A549 (cell line): ENCODE data around the gene PLD6. TPM values are rescaled to one million over a fixed set of nuclear protein-coding genes. Genes with fewer than 3 reads are reported as not detected.

Source experiments
- ATAC-seq, 2 experiments: fragments of 200-7000 bp in 1 of 2; fragments of >200 bp in 1 of 2; cut with Nextera tagmentation in 1 of 2; cut with Tn5 transposase in 1 of 2; 3 replicates each; pipeline versions ENCODE4 v1.8.0 to v1.9.1; 2018 to 2020; ENCODE audit warnings: mild to moderate bottlenecking in 1 of 2, moderate library complexity in 1 of 2
- CTCF ChIA-PET: fragments of 300-600 bp; sonication (Branson Sonifier 250); formaldehyde crosslinking; extraction: SDS; loops from one replicate; lab custom pipeline; 2021; ENCODE audit warnings: antibody characterized with exemption, inconsistent platforms; lab: Yijun Ruan, JAX
- POLR2A ChIA-PET: fragments of 350-600 bp; formaldehyde crosslinking; extraction: SDS; loops from one replicate; lab custom pipeline; 2021; ENCODE audit warnings: antibody characterized with exemption, inconsistent platforms; lab: Yijun Ruan, JAX
- DNase-seq, 2 experiments: peaks; one replicate each; pipeline versions ENCODE4 v3.0.0 to v3.0.0-alpha.2; 2011 to 2016; ENCODE audit warnings: low read depth in 1 of 2, low spot score in 1 of 2
- FAIRE-seq: peaks from 2 replicates; lab custom pipeline; 2011; peaks lifted over from hg19 to GRCh38; lab: Jason Lieb, UNC
- H3K27ac ChIP-seq, 2 experiments: fragments of >200 bp; sonication (Bioruptor Twin); formaldehyde crosslinking; 3 replicates each; pipeline ENCODE4 v1.5.1; 2016 to 2017
- H3K4me1 ChIP-seq: fragments of >200 bp; sonication (Bioruptor Twin); formaldehyde crosslinking; 3 replicates; pipeline ENCODE4 v1.6.1; 2016
- H3K4me2 ChIP-seq: fragments of >200 bp; sonication (Bioruptor Twin); formaldehyde crosslinking; 3 replicates; pipeline ENCODE4 v1.6.1; 2016
- H3K4me3 ChIP-seq: fragments of >200 bp; sonication (Bioruptor Twin); formaldehyde crosslinking; 3 replicates; pipeline ENCODE4 v1.5.1; 2016
- H3K9me3 ChIP-seq: fragments of >200 bp; sonication (Bioruptor Twin); formaldehyde crosslinking; 3 replicates; pipeline ENCODE4 v1.6.1; 2016
- CBX2 ChIP-seq: fragments of 200-600 bp; sonication (generic); IDR thresholded peaks from 2 replicates; pipeline ENCODE4 v1.6.1; 2016; ENCODE audit warnings: low read depth, mild to moderate bottlenecking, borderline replicate concordance
- CEBPB ChIP-seq, 2 experiments: fragments of >200 bp in 1 of 2; sonication (Bioruptor Twin) in 1 of 2; formaldehyde crosslinking in 1 of 2; IDR thresholded peaks; 2 replicates each; pipeline ENCODE4 v1.6.1; 2012 to 2016
- ELK1 ChIP-seq: fragments of 150-350 bp; IDR thresholded peaks from 2 replicates; pipeline ENCODE4 v1.6.1; 2014; ENCODE audit warnings: low read depth, mild to moderate bottlenecking, low read length
- EP300 ChIP-seq, 2 experiments: fragments of >200 bp; sonication (Bioruptor Twin); formaldehyde crosslinking; IDR thresholded peaks; 2 replicates in 1 of 2; 3 replicates in 1 of 2; pipeline ENCODE4 v1.6.1; 2016 to 2017
- ESRRA ChIP-seq: fragments of 150-350 bp; IDR thresholded peaks from 2 replicates; pipeline ENCODE4 v1.6.1; 2014; ENCODE audit warnings: mild to moderate bottlenecking, low read length, borderline replicate concordance
- FOSB ChIP-seq: fragments of 250-450 bp; sonication (Bioruptor Pico); IDR thresholded peaks from 2 replicates; pipeline ENCODE4 v1.5.0; 2020; ENCODE audit warnings: mild to moderate bottlenecking, moderate library complexity
- FOSL2 ChIP-seq, 2 experiments: fragments of 450-650 bp in 1 of 2; fragments of >200 bp in 1 of 2; sonication (Bioruptor Twin) in 1 of 2; formaldehyde crosslinking; IDR thresholded peaks; 2 replicates each; pipeline versions ENCODE4 v1.5.0 to v1.6.1; 2016 to 2020; ENCODE audit warnings: mild to moderate bottlenecking in 1 of 2, moderate library complexity in 1 of 2
- FOXS1 ChIP-seq: fragments of 250-450 bp; sonication (Bioruptor Pico); IDR thresholded peaks from 2 replicates; pipeline ENCODE4 v1.5.0; 2020; ENCODE audit warnings: mild to moderate bottlenecking, moderate library complexity
- GATA3 ChIP-seq: IDR thresholded peaks from 2 replicates; pipeline ENCODE4 v1.6.1; 2012; ENCODE audit warnings: borderline replicate concordance
- HDAC2 ChIP-seq: fragments of 200-600 bp; sonication (generic); IDR thresholded peaks from 2 replicates; pipeline ENCODE4 v1.6.1; 2016
- HMGXB4 ChIP-seq: fragments of 250-450 bp; sonication (Bioruptor Pico); IDR thresholded peaks from 2 replicates; pipeline ENCODE4 v1.5.0; 2021; ENCODE audit warnings: mild to moderate bottlenecking, moderate library complexity, borderline replicate concordance
- HOXB13 ChIP-seq: fragments of 250-450 bp; sonication (Bioruptor Pico); IDR thresholded peaks from 2 replicates; pipeline ENCODE4 v1.5.0; 2020; ENCODE audit warnings: low read depth, mild to moderate bottlenecking, moderate library complexity
- MAZ ChIP-seq: fragments of 150-350 bp; IDR thresholded peaks from 2 replicates; pipeline ENCODE4 v1.6.1; 2014; ENCODE audit warnings: antibody characterized with exemption, low read depth, low read length, borderline replicate concordance
- NFE2L2 ChIP-seq: fragments of 150-350 bp; conservative IDR thresholded peaks from 2 replicates; pipeline ENCODE4 v1.6.1; 2014; ENCODE audit warnings: low read length
- NR3C1 ChIP-seq: fragments of >200 bp; sonication (Bioruptor Twin); formaldehyde crosslinking; IDR thresholded peaks from 3 replicates; pipeline ENCODE4 v1.6.1; 2017
- PBX3 ChIP-seq: IDR thresholded peaks from 2 replicates; pipeline ENCODE4 v1.6.1; 2012
- RAD21 ChIP-seq, 2 experiments: fragments of >200 bp in 1 of 2; sonication (Bioruptor Twin) in 1 of 2; formaldehyde crosslinking in 1 of 2; IDR thresholded peaks in 1 of 2; conservative IDR thresholded peaks in 1 of 2; 2 replicates in 1 of 2; 3 replicates in 1 of 2; pipeline ENCODE4 v1.6.1; 2012 to 2018; ENCODE audit warnings: inconsistent platforms in 1 of 2
- RCOR1 ChIP-seq: fragments of 150-350 bp; IDR thresholded peaks from 2 replicates; pipeline ENCODE4 v1.6.1; 2014; ENCODE audit warnings: antibody characterized with exemption, low read length, low read depth
- RFX5 ChIP-seq: fragments of 450-650 bp; IDR thresholded peaks from 2 replicates; pipeline ENCODE4 v1.7.1; 2014; ENCODE audit warnings: antibody characterized with exemption, mild to moderate bottlenecking, moderate library complexity
- SREBF2 ChIP-seq: fragments of 450-650 bp; IDR thresholded peaks from 2 replicates; pipeline ENCODE4 v1.6.1; 2014; ENCODE audit warnings: mild to moderate bottlenecking, moderate library complexity
- TP53 ChIP-seq: fragments of 250-450 bp; sonication (Bioruptor Pico); IDR thresholded peaks from 2 replicates; pipeline ENCODE4 v1.5.0; 2021; ENCODE audit warnings: mild to moderate bottlenecking, moderate library complexity
- ZC3H11A ChIP-seq: fragments of 450-650 bp; IDR thresholded peaks from 2 replicates; pipeline ENCODE4 v1.6.1; 2014; ENCODE audit warnings: antibody characterized with exemption, mild to moderate bottlenecking
- ZFP36 ChIP-seq: fragments of 450-650 bp; IDR thresholded peaks from 2 replicates; pipeline ENCODE4 v1.6.1; 2014; ENCODE audit warnings: borderline replicate concordance; ENCODE audit not compliant: partially characterized antibody
- ZNF302 ChIP-seq: fragments of 250-450 bp; sonication (Bioruptor Pico); IDR thresholded peaks from 2 replicates; pipeline ENCODE4 v1.9.0; 2021; ENCODE audit warnings: inconsistent platforms, mild to moderate bottlenecking, moderate library complexity
- ZSCAN20 ChIP-seq: fragments of 250-450 bp; sonication (Bioruptor Pico); IDR thresholded peaks from 2 replicates; pipeline ENCODE4 v1.8.0; 2022; ENCODE audit warnings: mild to moderate bottlenecking, moderate library complexity
- WGBS: methylation state at CpG from one replicate; pipeline ENCODE4 v1.1.6; 2017; ENCODE audit errors: missing lambda C conversion rate; 5-methylcytosine and 5-hydroxymethylcytosine counted together
- polyA plus RNA-seq, 4 experiments: library from polyadenylated mRNA; depleted of rRNA in 3 of 4; stranded (reverse); fragments of >200 nt; fragmentation: RNase III in 1 of 4; extraction: RNeasy Plus Mini Kit Qiagen cat#74134 plus additional on column Dnase treatment in 1 of 4; gene quantifications; 2 replicates in 3 of 4; 3 replicates in 1 of 4; pipeline ENCODE4 v1.2.3, GENCODE V29; 2011 to 2017
- TF ChIP-seq, protein P1 (sequence below): fragments of >200 bp; sonication (Bioruptor Twin); formaldehyde crosslinking; IDR thresholded peaks from 3 replicates; pipeline ENCODE4 v1.5.1; 2016

Gene PLD6
- polyA plus RNA-seq, 2 of the 4 experiments (the other 2 are of a cell fraction) = 5.6 to 5.7 TPM

GRCh38 chr17:17168401-17168800 is 37.7 kb downstream of the PLD6 start:
- no peak for DNase-seq
- Histone ChIP-seq H3K4me3 (no peak overlapping the region), H3K4me1 (no peaks in the 10 kb centered on the region), H3K27ac (no peak overlapping the region), H3K4me2 (no peak overlapping the region), H3K9me3 (no peaks in the 10 kb centered on the region)
- WGBS = 96% methylated on average over 5 of the region's 5 CpGs
- POLR2A ChIA-PET = no interaction called here
- CTCF ChIA-PET = interaction anchor here (1.0 to 3.2 kb wide), 5 partner anchors 13 to 169 kb away, joined by 3 to 25 read pairs (median 4); no protein-coding TSS in a partner anchor
- TF ChIP-seq SREBF2 = no peak
- TF ChIP-seq, protein P1, sequence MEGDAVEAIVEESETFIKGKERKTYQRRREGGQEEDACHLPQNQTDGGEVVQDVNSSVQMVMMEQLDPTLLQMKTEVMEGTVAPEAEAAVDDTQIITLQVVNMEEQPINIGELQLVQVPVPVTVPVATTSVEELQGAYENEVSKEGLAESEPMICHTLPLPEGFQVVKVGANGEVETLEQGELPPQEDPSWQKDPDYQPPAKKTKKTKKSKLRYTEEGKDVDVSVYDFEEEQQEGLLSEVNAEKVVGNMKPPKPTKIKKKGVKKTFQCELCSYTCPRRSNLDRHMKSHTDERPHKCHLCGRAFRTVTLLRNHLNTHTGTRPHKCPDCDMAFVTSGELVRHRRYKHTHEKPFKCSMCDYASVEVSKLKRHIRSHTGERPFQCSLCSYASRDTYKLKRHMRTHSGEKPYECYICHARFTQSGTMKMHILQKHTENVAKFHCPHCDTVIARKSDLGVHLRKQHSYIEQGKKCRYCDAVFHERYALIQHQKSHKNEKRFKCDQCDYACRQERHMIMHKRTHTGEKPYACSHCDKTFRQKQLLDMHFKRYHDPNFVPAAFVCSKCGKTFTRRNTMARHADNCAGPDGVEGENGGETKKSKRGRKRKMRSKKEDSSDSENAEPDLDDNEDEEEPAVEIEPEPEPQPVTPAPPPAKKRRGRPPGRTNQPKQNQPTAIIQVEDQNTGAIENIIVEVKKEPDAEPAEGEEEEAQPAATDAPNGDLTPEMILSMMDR = no peak
- no peak for TF ChIP-seq ELK1
- no peak for TF ChIP-seq FOXS1 (CRISPR knock-in tag)
- TF ChIP-seq TP53 = no peak
- no peak for TF ChIP-seq GATA3
- TF ChIP-seq EP300 (IDR thresholded peaks at IDR 0.05) = no peak
- TF ChIP-seq FOSB = no peak
- TF ChIP-seq HDAC2 = no peak
- no peak for TF ChIP-seq HOXB13 (CRISPR knock-in tag)
- no peak for TF ChIP-seq RFX5
- TF ChIP-seq HMGXB4 = no peak
- TF ChIP-seq NR3C1 = no peak
- no peak for TF ChIP-seq CBX2
- peak in 1 of 2 experiments; percentile 10; a peak in 2 of 6 replicates for ATAC-seq
- no peak for FAIRE-seq

DNA sequence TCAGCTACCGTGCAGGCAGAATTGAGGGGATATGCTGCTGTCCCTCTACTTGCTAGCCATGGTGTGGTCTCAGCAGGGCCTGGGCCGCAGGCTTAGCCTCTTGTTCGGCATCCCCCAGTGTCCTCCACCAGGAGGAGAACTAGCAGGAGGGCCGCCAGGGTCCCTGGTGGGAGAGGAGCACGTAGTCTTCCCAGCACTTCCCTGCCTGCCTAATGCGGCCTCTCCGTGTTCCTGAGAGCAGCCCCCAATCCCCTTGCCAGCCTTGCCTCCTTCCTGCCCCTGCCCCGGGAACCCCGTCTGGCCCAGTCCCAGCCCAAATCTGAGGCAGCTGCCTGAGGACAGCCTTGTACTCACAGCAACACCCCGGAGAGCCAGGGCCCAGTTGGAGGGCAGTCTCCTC is 38.1 kb downstream of the PLD6 start:
- peak in 1 of 2 experiments; percentile 16; a peak in 3 of 6 replicates for ATAC-seq
- ChIA-PET CTCF (interaction anchor here (1.0 to 3.2 kb wide), 6 partner anchors 11 to 169 kb away, joined by 3 to 25 read pairs (median 4); no protein-coding TSS in a partner anchor), POLR2A (no interaction called here)
- TF ChIP-seq ZFP36 = no peak
- TF ChIP-seq NFE2L2 = no peak
- TF ChIP-seq ZC3H11A = no peak
- TF ChIP-seq EP300 (IDR thresholded peaks at IDR 0.05) = no peak
- no peak for TF ChIP-seq PBX3
- TF ChIP-seq FOSL2 (IDR thresholded peaks at IDR 0.05) = no peak
- no peak for TF ChIP-seq FOSL2 (CRISPR knock-in tag; IDR thresholded peaks at IDR 0.05)
- TF ChIP-seq ESRRA = no peak
- no peak for TF ChIP-seq ZSCAN20 (CRISPR knock-in tag)
- TF ChIP-seq MAZ = no peak
- no peak for TF ChIP-seq ZNF302 (CRISPR knock-in tag)
- TF ChIP-seq RCOR1 = no peak
- no peak for TF ChIP-seq CEBPB (IDR thresholded peaks at IDR 0.05)
- TF ChIP-seq CBX2 = no peak
- no peak for TF ChIP-seq RAD21 (conservative IDR thresholded peaks at IDR 0.05 in 1 of 2, IDR thresholded peaks at IDR 0.05 in 1 of 2)
- no peak for DNase-seq
- Histone ChIP-seq H3K4me2 (no peak overlapping the region), H3K27ac (no peak overlapping the region), H3K4me1 (no peaks in the 10 kb centered on the region), H3K4me3 (no peak overlapping the region), H3K9me3 (no peaks in the 10 kb centered on the region)
- WGBS = 93% methylated on average over 10 of the region's 10 CpGs
- no peak for FAIRE-seq
